DMS79 treated with DMSO at 0.1 percent for 48 hours (cell line): Measurements from ENCODE around the gene ITPRIPL1.
A peak's percentile ranks its signal among the peaks of the same experiment; 100 is the strongest.

Source experiments
- DNase-seq: peaks from one replicate; lab custom pipeline; 2025; lab: John Stamatoyannopoulos, UW

The ITPRIPL1 gene

GRCh38 chr2:96354492-96354891 lies 29.4 kb downstream of the ITPRIPL1 start:
- DNase-seq, result no peak

- no peak for DNase-seq
Measured at GRCh38 chr2:96356889-96357288, 31.8 kb downstream of the ITPRIPL1 start.

- DNase-seq, result no peak
Measured at GRCh38 chr2:96359310-96359709, 34.2 kb downstream of the ITPRIPL1 start.

GRCh38 chr2:96359866-96360265 lies 34.7 kb downstream of the ITPRIPL1 start:
- DNase-seq, result no peak

GRCh38 chr2:96361751-96362150 lies 36.6 kb downstream of the ITPRIPL1 start:
- DNase-seq, result no peak

GRCh38 chr2:96369186-96369585 lies 44.1 kb downstream of the ITPRIPL1 start:
- DNase-seq, result no peak

GRCh38 chr2:96374211-96374951 lies 49.3 kb downstream of the ITPRIPL1 start:
- peak; percentile 92 for DNase-seq
